ENCODE results near the gene LAS1L. TPM values are rescaled to one million over a fixed set of nuclear protein-coding genes. Genes with fewer than 3 reads are reported as not detected.
"Not testable (repeated sequence)": the region's sequence is repeated elsewhere in the genome, so short reads cannot be mapped to it uniquely, and the experiment has no call there.

The LAS1L gene
- total and polyA plus RNA-seq, 8 donors: 1.4 to 23.7 (median 18.8) TPM

- TF ChIP-seq EP300 (IDR thresholded peaks at IDR 0.05) (no peak), POLR2AphosphoS5 (IDR thresholded peaks at IDR 0.05) (no peak), POLR2A (IDR thresholded peaks at IDR 0.05) (no peak), CTCF (IDR thresholded peaks at IDR 0.05) (no peak)
- intact Hi-C loops (cut with DNase I; ENCODE audit: low total_unique reads): no loop called here
- Histone ChIP-seq H3K27me3 (no peaks in the 10 kb centered on the region), H3K4me1 (no peaks in the 10 kb centered on the region), H3K27ac (no peak overlapping the region), H3K4me3 (no peak overlapping the region), H3K36me3 (peaks cover 0 to 2% (median under 1%) of the 10 kb centered on the region in 4 donors), H3K9me3 (no peaks in the 10 kb centered on the region)
- DNase-seq: no peak
- 84 to 95% (median 93%) methylated on average over 7 to 11 of the region's 11 CpGs for WGBS, 5 donors
These were observed 32.0 kb downstream of the LAS1L start for GRCh38 chrX:65502618-65503017.

GRCh38 chrX:65493431-65493830, 41.2 kb downstream of the LAS1L start:
- Histone ChIP-seq H3K36me3 (no peaks in the 10 kb centered on the region), H3K4me3 (no peak overlapping the region), H3K27me3 (peaks cover 0 to 3% (median 0%) of the 10 kb centered on the region in 3 donors), H3K27ac (no peak overlapping the region), H3K9me3 (no peaks in the 10 kb centered on the region), H3K4me1 (no peaks in the 10 kb centered on the region)
- intact Hi-C loops (cut with DNase I; ENCODE audit: low total_unique reads): no loop called here
- no peak for DNase-seq
- WGBS, 5 donors: 68 to 95% (median 93%) methylated on average over 1 of the region's 1 CpG
- TF ChIP-seq EP300 (IDR thresholded peaks at IDR 0.05) (no peak), POLR2A (IDR thresholded peaks at IDR 0.05) (no peak), CTCF (IDR thresholded peaks at IDR 0.05) (no peak), POLR2AphosphoS5 (IDR thresholded peaks at IDR 0.05) (no peak)

GRCh38 chrX:65491620-65492019, 43.0 kb downstream of the LAS1L start:
- Histone ChIP-seq H3K27ac (no peak overlapping the region), H3K4me3 (no peak overlapping the region), H3K36me3 (no peaks in the 10 kb centered on the region), H3K27me3 (peaks cover 0 to 3% (median 0%) of the 10 kb centered on the region in 3 donors), H3K9me3 (no peaks in the 10 kb centered on the region), H3K4me1 (no peaks in the 10 kb centered on the region)
- no peak for DNase-seq
- TF ChIP-seq POLR2AphosphoS5 (IDR thresholded peaks at IDR 0.05) (no peak), EP300 (IDR thresholded peaks at IDR 0.05) (no peak), POLR2A (IDR thresholded peaks at IDR 0.05) (no peak), CTCF (IDR thresholded peaks at IDR 0.05) (no peak)
- intact Hi-C loops (cut with DNase I; ENCODE audit: low total_unique reads): no loop called here
- 72 to 97% (median 89%) methylated on average over 3 of the region's 3 CpGs for WGBS, 5 donors

DNA sequence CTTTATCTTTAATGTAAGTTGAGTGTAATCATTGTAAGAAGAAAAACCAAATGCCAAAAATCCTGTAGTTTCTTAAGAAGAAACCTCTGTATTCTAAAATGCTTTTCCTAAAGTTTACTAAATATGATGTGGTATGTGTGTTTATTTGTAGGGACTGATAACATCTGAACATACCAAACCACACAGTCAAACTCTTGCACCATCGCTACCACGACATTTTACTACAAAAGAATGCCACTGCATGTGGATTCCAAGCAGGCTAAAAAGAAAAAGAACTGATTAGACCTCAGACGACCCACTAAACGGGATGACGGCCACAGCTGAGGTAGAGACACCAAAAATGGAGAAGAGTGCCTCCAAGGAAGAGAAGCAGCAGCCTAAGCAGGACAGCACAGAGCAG, 46.1 kb downstream of the LAS1L start:
- no peaks in the 10 kb centered on the region for H3K36me3 ChIP-seq
- no peak for DNase-seq
- 66 to 79% (median 74%) methylated on average over 5 of the region's 5 CpGs for WGBS, 5 donors
- no peak overlapping the region for H3K27ac ChIP-seq
- intact Hi-C loops (cut with DNase I; ENCODE audit: low total_unique reads): no loop called here
- H3K27me3 ChIP-seq: peaks cover 0 to 3% (median 0%) of the 10 kb centered on the region in 3 donors
- no peak overlapping the region for H3K4me3 ChIP-seq
- TF ChIP-seq POLR2A (IDR thresholded peaks at IDR 0.05): no peak
- no peaks in the 10 kb centered on the region for H3K9me3 ChIP-seq
- H3K4me1 ChIP-seq: no peaks in the 10 kb centered on the region

DNA sequence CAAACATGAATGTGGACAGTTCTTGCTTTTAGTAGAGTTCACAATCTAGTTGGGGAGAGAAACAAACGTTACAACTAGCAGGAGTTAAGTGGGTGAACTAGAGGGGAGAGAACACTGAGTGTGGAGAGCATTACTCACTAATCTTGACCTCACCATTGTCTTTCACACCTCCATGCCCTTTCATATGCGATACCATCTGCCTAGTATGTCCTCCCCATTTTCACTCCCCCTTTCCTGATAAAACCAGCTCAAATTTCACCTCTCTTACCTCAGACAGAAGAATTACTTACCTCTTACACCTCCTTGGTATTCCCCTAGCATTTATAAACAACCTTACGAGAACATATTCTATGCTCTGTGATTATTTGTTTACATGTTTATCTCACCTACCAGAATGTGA, 53.6 kb downstream of the LAS1L start:
- intact Hi-C loops (cut with DNase I; ENCODE audit: low total_unique reads): no loop called here

GRCh38 chrX:65479102-65479501, 55.5 kb downstream of the LAS1L start:
- H3K36me3 ChIP-seq; H3K4me3 ChIP-seq; H3K27ac ChIP-seq; H3K27me3 ChIP-seq; H3K4me1 ChIP-seq; DNase-seq; intact Hi-C loops (cut with DNase I; ENCODE audit: low total_unique reads); H3K9me3 ChIP-seq: not testable (repeated sequence)
- 79 to 96% (median 86%) methylated on average over 3 of the region's 3 CpGs for WGBS, 5 donors

More for the DNA sequence above, 53.6 kb downstream of the LAS1L start:
- 41 to 68% (median 49%) methylated on average over 3 of the region's 3 CpGs for WGBS, 5 donors
- H3K4me1 ChIP-seq: no peaks in the 10 kb centered on the region
- no peaks in the 10 kb centered on the region for H3K27me3 ChIP-seq
- H3K9me3 ChIP-seq: peaks cover 0 to 8% (median 4%) of the 10 kb centered on the region in 4 donors
- H3K27ac ChIP-seq: no peak overlapping the region
- no peak overlapping the region for H3K4me3 ChIP-seq
- H3K36me3 ChIP-seq: no peaks in the 10 kb centered on the region
- no peak for DNase-seq
- TF ChIP-seq EP300 (IDR thresholded peaks at IDR 0.05) (no peak), CTCF (IDR thresholded peaks at IDR 0.05) (no peak), POLR2AphosphoS5 (IDR thresholded peaks at IDR 0.05) (no peak), POLR2A (IDR thresholded peaks at IDR 0.05) (no peak)
